Measurements from ENCODE around the gene COL19A1.
A peak's percentile ranks its signal among the peaks of the same experiment; 100 is the strongest.
"Not testable (repeated sequence)": the region's sequence is repeated elsewhere in the genome, so short reads cannot be mapped to it uniquely, and the experiment has no call there.

Gene COL19A1

GRCh38 chr6:69881322-69882151 is 15.2 kb downstream of the COL19A1 start:
- Mint-ChIP-seq H3K4me1 (peaks cover 66% of the 10 kb centered on the region), H3K9me3 (no peaks in the 10 kb centered on the region), H3K4me3 (peak overlapping the region; percentile 79), H3K36me3 (peaks cover 15% of the 10 kb centered on the region), H3K27me3 (no peaks in the 10 kb centered on the region), H3K27ac (peak overlapping the region; percentile 95)
- ATAC-seq: peak; percentile 97

- no peak overlapping the region for H3K4me3 Mint-ChIP-seq
- peak overlapping the region; percentile 95 for H3K27ac Mint-ChIP-seq
- peaks cover 19% of the 10 kb centered on the region for H3K36me3 Mint-ChIP-seq
- no peaks in the 10 kb centered on the region for H3K27me3 Mint-ChIP-seq
- no peak for ATAC-seq
- no peaks in the 10 kb centered on the region for H3K9me3 Mint-ChIP-seq
- peaks cover 76% of the 10 kb centered on the region for H3K4me1 Mint-ChIP-seq
Observed at GRCh38 chr6:69883551-69883950, 17.2 kb downstream of the COL19A1 start.

GRCh38 chr6:69884231-69884630 is 17.9 kb downstream of the COL19A1 start:
- peaks cover 22% of the 10 kb centered on the region for H3K36me3 Mint-ChIP-seq
- H3K4me3 Mint-ChIP-seq: no peak overlapping the region
- no peaks in the 10 kb centered on the region for H3K9me3 Mint-ChIP-seq
- H3K27me3 Mint-ChIP-seq: no peaks in the 10 kb centered on the region
- peaks cover 70% of the 10 kb centered on the region for H3K4me1 Mint-ChIP-seq
- peak overlapping the region; percentile 95 for H3K27ac Mint-ChIP-seq
- ATAC-seq: no peak

GRCh38 chr6:69887026-69887425 is 20.7 kb downstream of the COL19A1 start:
- H3K9me3 Mint-ChIP-seq: peaks cover 3% of the 10 kb centered on the region
- no peaks in the 10 kb centered on the region for H3K27me3 Mint-ChIP-seq
- H3K36me3 Mint-ChIP-seq: peaks cover 45% of the 10 kb centered on the region
- H3K4me3 Mint-ChIP-seq: no peak overlapping the region
- H3K4me1 Mint-ChIP-seq: peaks cover 43% of the 10 kb centered on the region
- H3K27ac Mint-ChIP-seq: peak overlapping the region; percentile 67
- no peak for ATAC-seq

GRCh38 chr6:69887714-69888345 is 21.5 kb downstream of the COL19A1 start:
- H3K27me3 Mint-ChIP-seq: no peaks in the 10 kb centered on the region
- H3K9me3 Mint-ChIP-seq: peaks cover 3% of the 10 kb centered on the region
- peak overlapping the region; percentile 67 for H3K27ac Mint-ChIP-seq
- no peak overlapping the region for H3K4me3 Mint-ChIP-seq
- H3K36me3 Mint-ChIP-seq: peaks cover 45% of the 10 kb centered on the region
- no peak for ATAC-seq
- H3K4me1 Mint-ChIP-seq: peaks cover 38% of the 10 kb centered on the region

GRCh38 chr6:69888482-69889233 is 22.3 kb downstream of the COL19A1 start:
- peaks cover 45% of the 10 kb centered on the region for H3K36me3 Mint-ChIP-seq
- peak overlapping the region; percentile 67 for H3K27ac Mint-ChIP-seq
- peaks cover 3% of the 10 kb centered on the region for H3K9me3 Mint-ChIP-seq
- H3K4me3 Mint-ChIP-seq: no peak overlapping the region
- no peak for ATAC-seq
- peaks cover 32% of the 10 kb centered on the region for H3K4me1 Mint-ChIP-seq
- no peaks in the 10 kb centered on the region for H3K27me3 Mint-ChIP-seq

- not testable (repeated sequence) for H3K9me3 Mint-ChIP-seq, H3K27ac Mint-ChIP-seq, H3K4me3 Mint-ChIP-seq, ATAC-seq, H3K27me3 Mint-ChIP-seq
- Mint-ChIP-seq H3K36me3 (peaks cover 45% of the 10 kb centered on the region), H3K4me1 (peaks cover 32% of the 10 kb centered on the region)
Observed at GRCh38 chr6:69889234-69889974, 23.0 kb downstream of the COL19A1 start.

GRCh38 chr6:69892561-69892960 is 26.2 kb downstream of the COL19A1 start:
- peaks cover 29% of the 10 kb centered on the region for H3K4me1 Mint-ChIP-seq
- H3K9me3 Mint-ChIP-seq, H3K27me3 Mint-ChIP-seq, H3K4me3 Mint-ChIP-seq, H3K27ac Mint-ChIP-seq, ATAC-seq: not testable (repeated sequence)
- H3K36me3 Mint-ChIP-seq: peaks cover 35% of the 10 kb centered on the region

GRCh38 chr6:69893266-69893665 is 26.9 kb downstream of the COL19A1 start:
- Mint-ChIP-seq H3K27ac (peak overlapping the region; percentile 96), H3K36me3 (peaks cover 32% of the 10 kb centered on the region), H3K4me1 (peaks cover 22% of the 10 kb centered on the region)
- not testable (repeated sequence) for H3K4me3 Mint-ChIP-seq, H3K27me3 Mint-ChIP-seq, ATAC-seq, H3K9me3 Mint-ChIP-seq

GRCh38 chr6:69894578-69895347 is 28.4 kb downstream of the COL19A1 start:
- peaks cover 22% of the 10 kb centered on the region for H3K4me1 Mint-ChIP-seq

GRCh38 chr6:69895396-69895795 is 29.0 kb downstream of the COL19A1 start:
- no peak for ATAC-seq
- peaks cover 12% of the 10 kb centered on the region for H3K36me3 Mint-ChIP-seq
- H3K9me3 Mint-ChIP-seq: no peaks in the 10 kb centered on the region
- no peak overlapping the region for H3K4me3 Mint-ChIP-seq
- H3K27ac Mint-ChIP-seq: peak overlapping the region; percentile 96
- no peaks in the 10 kb centered on the region for H3K27me3 Mint-ChIP-seq
- H3K4me1 Mint-ChIP-seq: peaks cover 22% of the 10 kb centered on the region

More at GRCh38 chr6:69894578-69895347, 28.4 kb downstream of the COL19A1 start:
- peaks cover 18% of the 10 kb centered on the region for H3K36me3 Mint-ChIP-seq
- peak; percentile 71 for ATAC-seq
- H3K9me3 Mint-ChIP-seq: peaks cover 3% of the 10 kb centered on the region
- peak overlapping the region; percentile 40 for H3K4me3 Mint-ChIP-seq
- H3K27me3 Mint-ChIP-seq: no peaks in the 10 kb centered on the region
- peak overlapping the region; percentile 96 for H3K27ac Mint-ChIP-seq

GRCh38 chr6:69900869-69901268 is 34.5 kb downstream of the COL19A1 start:
- Mint-ChIP-seq H3K9me3 (no peaks in the 10 kb centered on the region), H3K4me1 (no peaks in the 10 kb centered on the region), H3K36me3 (peaks cover 9% of the 10 kb centered on the region), H3K4me3 (no peak overlapping the region), H3K27ac (no peak overlapping the region), H3K27me3 (no peaks in the 10 kb centered on the region)
- ATAC-seq: no peak

- ATAC-seq: no peak
Observed at GRCh38 chr6:69901361-69901760, 35.0 kb downstream of the COL19A1 start.

GRCh38 chr6:69907981-69908498 is 41.7 kb downstream of the COL19A1 start:
- no peak overlapping the region for H3K27ac Mint-ChIP-seq
- H3K4me1 Mint-ChIP-seq: peaks cover 15% of the 10 kb centered on the region
- H3K9me3 Mint-ChIP-seq: no peaks in the 10 kb centered on the region
- H3K36me3 Mint-ChIP-seq: peaks cover 21% of the 10 kb centered on the region
- no peaks in the 10 kb centered on the region for H3K27me3 Mint-ChIP-seq
- no peak for ATAC-seq
- H3K4me3 Mint-ChIP-seq: no peak overlapping the region

More at GRCh38 chr6:69901361-69901760, 35.0 kb downstream of the COL19A1 start:
- no peaks in the 10 kb centered on the region for H3K4me1 Mint-ChIP-seq
- peaks cover 9% of the 10 kb centered on the region for H3K36me3 Mint-ChIP-seq
- no peak overlapping the region for H3K27ac Mint-ChIP-seq
- no peaks in the 10 kb centered on the region for H3K9me3 Mint-ChIP-seq
- H3K4me3 Mint-ChIP-seq: no peak overlapping the region
- H3K27me3 Mint-ChIP-seq: no peaks in the 10 kb centered on the region

All from stimulated activated memory B cell treated with anti-CD40 and anti-IgM and Interleukin-4, amounts not matched to agents 10 μg/mL and 1 μg/mL and 100 μg/mL, for 72 hours (primary cell).